GM12801 (cell line): ENCODE measurements around the gene NOBOX.

Source experiments
- CTCF ChIP-seq: IDR thresholded peaks from one replicate; pipeline ENCODE4 v1.5.1; 2011; ENCODE audit warnings: control low read depth; ENCODE audit not compliant: insufficient read length; ENCODE audit errors: extremely low read depth

NOBOX gene

GRCh38 chr7:144403102-144403501 lies 391 bp downstream of the NOBOX start:
- TF ChIP-seq CTCF = no peak

GRCh38 chr7:144401490-144401889 lies 2.0 kb downstream of the NOBOX start:
- no peak for TF ChIP-seq CTCF

GRCh38 chr7:144399946-144400345 lies 3.5 kb downstream of the NOBOX start:
- no peak for TF ChIP-seq CTCF

- TF ChIP-seq CTCF = no peak
Observed at GRCh38 chr7:144398911-144399310, 4.6 kb downstream of the NOBOX start.

GRCh38 chr7:144398291-144398690 lies 5.2 kb downstream of the NOBOX start:
- no peak for TF ChIP-seq CTCF

- no peak for TF ChIP-seq CTCF
Observed at GRCh38 chr7:144397086-144397485, 6.4 kb downstream of the NOBOX start.

- no peak for TF ChIP-seq CTCF
Observed at GRCh38 chr7:144391823-144392255, 11.7 kb downstream of the NOBOX start.

- TF ChIP-seq CTCF = no peak
Observed at GRCh38 chr7:144391014-144391413, 12.5 kb downstream of the NOBOX start.
